Right atrium auricular region (tissue), 2 donors: ENCODE measurements around the gene MYH10. TPM values are rescaled to one million over a fixed set of nuclear protein-coding genes. Genes with fewer than 3 reads are reported as not detected.

Experiments
- DNase-seq: peaks from one replicate; pipeline ENCODE4 v3.0.0-alpha.2; 2019; ENCODE audit warnings: low spot score
- H3K27ac ChIP-seq, 2 donors: fragments of 200-600 bp; sonication (generic); 1 replicate in 1 of 2; 2 replicates in 1 of 2; pipeline ENCODE4 v1.5.1; 2016 to 2019
- H3K27me3 ChIP-seq, 2 donors: fragments of 200-600 bp; sonication (generic); one replicate each; pipeline versions ENCODE4 v1.5.1 to v1.6.0; 2017 to 2019
- H3K36me3 ChIP-seq: fragments of 200-600 bp; sonication (generic); one replicate; pipeline ENCODE4 v1.5.1; 2016
- H3K4me1 ChIP-seq, 2 donors: fragments of 200-600 bp; sonication (generic); one replicate each; pipeline versions ENCODE4 v1.5.1 to v1.6.0; 2017 to 2019
- H3K4me3 ChIP-seq, 2 donors: fragments of 200-600 bp; sonication (generic); 1 replicate in 1 of 2; 2 replicates in 1 of 2; pipeline ENCODE4 v1.5.1; 2017 to 2019; ENCODE audit warnings: mild to moderate bottlenecking in 1 of 2, moderate library complexity in 1 of 2
- H3K9me3 ChIP-seq, 2 donors: fragments of 200-600 bp; sonication (generic); one replicate each; pipeline ENCODE4 v1.5.1; 2019
- CTCF ChIP-seq, 2 donors: fragments of 200-600 bp; sonication (generic); IDR thresholded peaks; one replicate each; pipeline ENCODE4 v1.5.1; 2019; ENCODE audit warnings: antibody characterized with exemption in 2 of 2
- total RNA-seq, 2 donors: library from RNA; depleted of rRNA; stranded (reverse); fragments of >200 nt; gene quantifications; one replicate each; pipeline ENCODE4 v1.1.0, GENCODE V29; 2016

The MYH10 gene
- total RNA-seq, 2 donors from 2014 or later = 48.9 to 49.1 TPM

GRCh38 chr17:8647956-8648355 lies 17.4 kb upstream of the MYH10 start:
- Histone ChIP-seq H3K4me3 (no peak overlapping the region), H3K27me3 (no peaks in the 10 kb centered on the region), H3K4me1 (no peaks in the 10 kb centered on the region), H3K9me3 (no peaks in the 10 kb centered on the region), H3K36me3 (no peaks in the 10 kb centered on the region), H3K27ac (peak overlapping the region in 1 of 2 donors; percentile 66)
- DNase-seq = no peak
- no peak for TF ChIP-seq CTCF (IDR thresholded peaks at IDR 0.05)

DNA sequence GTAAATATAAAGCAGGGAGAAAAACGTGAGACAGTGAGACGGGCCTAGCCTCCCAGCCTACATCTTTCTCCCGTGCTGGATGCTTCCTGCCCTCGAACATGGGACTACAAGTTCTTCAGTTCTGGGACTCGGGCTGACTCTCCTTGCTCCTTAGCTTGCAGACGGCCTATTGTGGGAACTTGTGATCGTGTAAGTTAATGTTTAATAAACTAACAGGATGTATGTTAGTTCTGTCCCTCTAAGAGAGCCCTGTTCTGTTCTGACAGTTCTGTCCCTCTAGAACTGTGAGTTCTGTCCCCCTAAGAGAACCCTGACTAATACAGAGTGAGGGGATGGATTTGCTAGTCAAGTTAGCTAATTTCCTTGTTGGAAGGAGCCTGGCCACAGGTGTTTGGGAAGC lies 16.7 kb upstream of the MYH10 start:
- Histone ChIP-seq H3K9me3 (no peaks in the 10 kb centered on the region), H3K4me3 (no peak overlapping the region), H3K36me3 (no peaks in the 10 kb centered on the region), H3K27me3 (no peaks in the 10 kb centered on the region), H3K27ac (no peak overlapping the region), H3K4me1 (no peaks in the 10 kb centered on the region)
- no peak for TF ChIP-seq CTCF (IDR thresholded peaks at IDR 0.05)
- DNase-seq = no peak

DNA sequence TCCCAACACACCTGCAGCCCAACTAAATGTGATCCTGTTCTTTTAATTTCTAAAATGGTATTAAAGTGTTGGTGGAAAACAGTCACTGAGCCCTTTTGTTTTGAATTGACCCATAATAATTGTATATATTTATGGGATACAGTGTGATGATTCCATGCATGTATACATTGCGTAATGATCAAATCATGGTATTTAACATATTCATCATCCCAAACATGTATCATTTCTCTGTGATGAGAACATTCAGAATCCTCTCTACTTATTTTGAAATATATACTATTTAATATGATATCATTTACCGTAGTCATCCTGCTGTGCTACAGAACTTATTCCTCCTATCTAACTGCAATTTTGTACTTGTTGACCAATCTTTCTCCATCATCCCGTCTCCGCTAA lies 14.0 kb upstream of the MYH10 start:
- H3K9me3 ChIP-seq = no peaks in the 10 kb centered on the region
- no peaks in the 10 kb centered on the region for H3K27me3 ChIP-seq
- no peaks in the 10 kb centered on the region for H3K36me3 ChIP-seq
- H3K4me3 ChIP-seq = no peak overlapping the region
- TF ChIP-seq CTCF (IDR thresholded peaks at IDR 0.05) = no peak
- H3K4me1 ChIP-seq = no peaks in the 10 kb centered on the region
- no peak for DNase-seq
- H3K27ac ChIP-seq = no peak overlapping the region

- H3K36me3 ChIP-seq = no peaks in the 10 kb centered on the region
- H3K4me1 ChIP-seq = no peaks in the 10 kb centered on the region
- no peaks in the 10 kb centered on the region for H3K9me3 ChIP-seq
- no peak overlapping the region for H3K27ac ChIP-seq
- H3K27me3 ChIP-seq = no peaks in the 10 kb centered on the region
- DNase-seq = no peak
- no peak overlapping the region for H3K4me3 ChIP-seq
- TF ChIP-seq CTCF (IDR thresholded peaks at IDR 0.05) = no peak
Measured at GRCh38 chr17:8643855-8644506, 13.5 kb upstream of the MYH10 start.

- DNase-seq = no peak
- Histone ChIP-seq H3K27ac (no peak overlapping the region), H3K27me3 (no peaks in the 10 kb centered on the region), H3K36me3 (no peaks in the 10 kb centered on the region), H3K4me1 (no peaks in the 10 kb centered on the region), H3K9me3 (no peaks in the 10 kb centered on the region), H3K4me3 (no peak overlapping the region)
- TF ChIP-seq CTCF (IDR thresholded peaks at IDR 0.05) = no peak
Measured at GRCh38 chr17:8639709-8640108, 9.2 kb upstream of the MYH10 start.

DNA sequence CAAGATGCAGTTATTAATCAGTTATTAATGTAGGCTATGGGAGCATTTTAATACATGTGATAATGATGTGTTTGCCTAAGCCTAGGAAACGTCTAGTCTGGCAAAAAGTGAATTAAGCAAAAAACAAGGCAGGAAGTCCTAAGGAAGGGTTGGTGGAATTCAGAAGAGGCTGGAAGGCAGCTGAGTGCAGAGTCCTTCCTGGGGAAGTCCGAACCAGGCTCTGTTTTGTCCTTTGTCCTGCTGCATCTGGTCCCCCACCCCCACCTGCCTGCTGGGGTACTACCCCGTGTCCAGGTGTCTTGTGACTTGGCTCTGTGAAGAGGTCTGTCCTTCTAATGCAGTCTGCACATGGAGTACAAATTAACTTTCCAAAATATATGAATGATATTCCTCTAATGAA lies 1.5 kb upstream of the MYH10 start:
- Histone ChIP-seq H3K9me3 (no peaks in the 10 kb centered on the region), H3K36me3 (no peaks in the 10 kb centered on the region), H3K4me1 (peaks cover 0 to 30% of the 10 kb centered on the region in 2 donors), H3K27ac (no peak overlapping the region), H3K4me3 (no peak overlapping the region), H3K27me3 (no peaks in the 10 kb centered on the region)
- TF ChIP-seq CTCF (IDR thresholded peaks at IDR 0.05) = no peak
- no peak for DNase-seq
